AG09309 (cell line): ENCODE results near the gene FLAD1.

Experiments used
- DNase-seq: peaks from one replicate; pipeline ENCODE4 v3.0.0-alpha.2; 2010; ENCODE audit warnings: low read depth
- H3K4me3 ChIP-seq: 2 replicates; pipeline ENCODE4 v1.5.1; 2011; ENCODE audit warnings: mild to moderate bottlenecking, low read depth, low read length, moderate library complexity; ENCODE audit not compliant: control insufficient read depth
- CTCF ChIP-seq: IDR thresholded peaks from 2 replicates; pipeline ENCODE4 v1.5.1; 2011; ENCODE audit warnings: mild to moderate bottlenecking, low read depth, low read length, inconsistent platforms; ENCODE audit not compliant: insufficient read depth, control insufficient read depth; ENCODE audit errors: missing control alignments

Gene FLAD1

DNA sequence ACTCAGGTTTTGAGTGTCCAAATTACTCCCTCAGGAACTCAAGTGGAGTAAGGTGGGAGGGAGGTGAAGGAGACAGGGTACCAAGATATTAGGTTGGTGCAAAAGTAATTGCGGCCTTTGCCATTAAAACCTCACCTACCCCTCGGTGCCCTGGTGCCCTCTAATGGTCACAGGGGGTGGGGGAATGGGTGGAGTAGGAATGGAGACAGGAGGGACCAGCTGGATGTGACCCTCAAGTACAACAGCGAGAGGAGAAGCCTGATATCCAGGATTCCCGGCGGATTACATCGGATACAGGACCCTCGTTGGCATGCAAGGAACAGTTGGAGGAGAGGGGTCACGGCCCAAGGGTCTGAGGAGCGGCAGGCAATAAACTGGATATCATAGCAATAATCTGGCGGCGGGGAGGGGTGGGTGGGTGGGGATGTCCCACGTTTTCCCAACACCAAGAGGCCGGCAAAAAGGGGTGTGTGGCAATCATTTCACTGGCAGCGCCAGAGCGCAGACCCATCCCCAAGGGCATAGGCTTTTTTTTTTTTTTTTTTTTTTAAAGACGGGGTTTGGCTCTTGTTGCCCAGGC, 15.1 kb downstream of the FLAD1 start:
- no peak for DNase-seq
- no peak overlapping the region for H3K4me3 ChIP-seq
- no peak for TF ChIP-seq CTCF

GRCh38 chr1:154998818-154999570, 15.8 kb downstream of the FLAD1 start:
- no peak for DNase-seq
- peak overlapping the region; percentile 88 for H3K4me3 ChIP-seq
- peak; percentile 97 for TF ChIP-seq CTCF

DNA sequence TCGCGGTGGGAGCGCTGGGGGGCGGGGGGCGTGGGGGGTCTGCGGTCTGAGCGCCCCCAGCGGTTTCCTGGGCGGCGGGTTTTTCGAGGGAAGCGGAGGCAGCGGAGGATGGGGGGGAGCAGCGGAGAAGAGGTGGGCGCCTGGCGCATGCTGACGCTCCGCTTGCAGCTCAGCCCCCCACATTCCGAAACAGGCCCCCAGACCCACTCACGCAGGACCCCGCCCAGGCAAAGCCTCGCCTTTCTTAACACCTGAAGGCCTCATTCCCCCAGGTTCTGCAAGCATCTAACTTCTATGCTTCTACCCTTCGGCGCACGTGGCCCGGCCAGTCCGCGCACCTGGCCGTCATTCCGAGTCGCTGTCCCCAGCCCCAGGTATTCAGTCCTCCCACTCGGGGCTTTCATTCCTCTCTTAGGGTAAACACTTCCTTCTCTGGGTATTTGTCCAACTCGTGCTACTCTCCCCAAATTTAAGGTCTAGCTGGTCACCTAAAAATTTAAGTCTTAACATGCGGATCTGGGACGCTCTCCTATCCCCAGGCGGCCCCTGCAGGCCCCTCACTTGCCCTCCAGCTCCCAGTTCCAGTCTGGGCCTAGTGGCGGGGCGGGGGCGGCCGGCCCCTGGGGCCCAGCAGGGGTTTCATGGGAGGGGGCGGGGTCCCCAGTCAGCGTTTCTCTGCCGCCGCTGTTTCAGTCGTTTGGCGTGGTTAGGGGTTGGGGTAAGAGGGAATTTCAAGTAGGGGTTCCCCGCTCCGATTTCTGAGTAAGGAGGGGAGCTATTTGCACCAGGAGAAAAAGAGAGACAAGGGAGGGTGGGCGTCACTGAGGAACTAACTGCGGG, 16.6 kb downstream of the FLAD1 start:
- no peak for DNase-seq
- peak; percentile 1 for TF ChIP-seq CTCF
- H3K4me3 ChIP-seq = peak overlapping the region; percentile 88

- peak overlapping the region; percentile 88 for H3K4me3 ChIP-seq
- no peak for TF ChIP-seq CTCF
- no peak for DNase-seq
Observed at GRCh38 chr1:155000411-155000725, 17.2 kb downstream of the FLAD1 start.

- peak overlapping the region; percentile 88 for H3K4me3 ChIP-seq
- DNase-seq = peak; percentile 46
- no peak for TF ChIP-seq CTCF
Observed at GRCh38 chr1:155000726-155001424, 17.7 kb downstream of the FLAD1 start.

GRCh38 chr1:155001425-155001674, 18.2 kb downstream of the FLAD1 start:
- TF ChIP-seq CTCF = no peak
- no peak for DNase-seq
- peak overlapping the region; percentile 88 for H3K4me3 ChIP-seq
